SU-DHL-6 (cell line): Measurements from ENCODE around the gene SEC14L5.

ENCODE experiments used
- H2AFZ ChIP-seq: fragments of 200-600 bp; sonication (generic); 2 replicates; pipeline ENCODE4 v1.6.1; 2014; ENCODE audit warnings: low read depth, mild to moderate bottlenecking, moderate library complexity, mixed read lengths, antibody characterized with exemption, low read length; ENCODE audit not compliant: severe bottlenecking
- H3F3A ChIP-seq: fragments of 200-600 bp; shearing (Covaris generic); 2 replicates; pipeline ENCODE4 v1.6.0; 2016; ENCODE audit warnings: antibody characterized with exemption, mild to moderate bottlenecking; ENCODE audit not compliant: insufficient read depth
- H3K27ac ChIP-seq: fragments of 200-600 bp; sonication (generic); 2 replicates; pipeline ENCODE4 v1.5.1; 2016; ENCODE audit warnings: low read depth, mild to moderate bottlenecking, low read length, moderate library complexity, mixed read lengths
- H3K27me3 ChIP-seq: fragments of 200-600 bp; sonication (generic), shearing (Covaris generic); 2 replicates; pipeline ENCODE4 v1.6.0; 2014; ENCODE audit warnings: mild to moderate bottlenecking, low read length
- H3K36me3 ChIP-seq: fragments of 200-600 bp; sonication (generic); 2 replicates; pipeline ENCODE4 v1.6.1; 2014; ENCODE audit warnings: mild to moderate bottlenecking, low read length, mixed read lengths
- H3K4me2 ChIP-seq: fragments of 300-600, 200-600 bp; shearing (Covaris generic), sonication (generic); 2 replicates; pipeline ENCODE4 v1.6.0; 2014; ENCODE audit warnings: low read length, low read depth, mild to moderate bottlenecking; ENCODE audit not compliant: poor library complexity, severe bottlenecking
- H3K4me3 ChIP-seq: fragments of 200-600 bp; sonication (generic); 2 replicates; pipeline ENCODE4 v1.5.1; 2014; ENCODE audit warnings: antibody characterized with exemption, low read length, mild to moderate bottlenecking, mixed read lengths; ENCODE audit not compliant: insufficient read depth, poor library complexity, severe bottlenecking
- H3K79me2 ChIP-seq: fragments of 200-600 bp; sonication (generic); 2 replicates; pipeline ENCODE4 v1.6.1; 2014; ENCODE audit warnings: mild to moderate bottlenecking, low read length, moderate library complexity; ENCODE audit not compliant: insufficient read depth
- H3K9ac ChIP-seq: fragments of 200-600 bp; sonication (generic); 2 replicates; pipeline ENCODE4 v1.7.0; 2014; ENCODE audit warnings: mild to moderate bottlenecking, low read length
- H3K9me2 ChIP-seq: fragments of 200-600 bp; sonication (generic); replicated peaks from 2 replicates; pipeline ENCODE4 v1.6.1; 2014; ENCODE audit warnings: low read length; ENCODE audit not compliant: insufficient read depth
- H3K9me3 ChIP-seq: fragments of 200-600 bp; sonication (generic); 2 replicates; pipeline ENCODE4 v1.6.1; 2014; ENCODE audit warnings: low read length, mixed read lengths; ENCODE audit not compliant: insufficient read depth
- H4K20me1 ChIP-seq: fragments of 200-600 bp; sonication (generic); 2 replicates; pipeline ENCODE4 v1.6.1; 2014; ENCODE audit warnings: low read depth, mild to moderate bottlenecking, antibody characterized with exemption, low read length, moderate library complexity, mixed read lengths
- EZH2phosphoT487 ChIP-seq: fragments of 200-600 bp; sonication (generic), shearing (Covaris generic); conservative IDR thresholded peaks from 2 replicates; pipeline ENCODE4 v1.6.1; 2018; ENCODE audit warnings: mild to moderate bottlenecking, antibody characterized with exemption, low read length, moderate library complexity, mixed read lengths
- TF ChIP-seq, protein P1 (sequence below): fragments of 200-600 bp; sonication (generic); IDR thresholded peaks from one replicate; pipeline ENCODE4 v1.5.1; 2017; ENCODE audit warnings: antibody characterized with exemption, mild to moderate bottlenecking, low read length, moderate library complexity; ENCODE audit not compliant: insufficient read depth, poor library complexity, severe bottlenecking

Gene SEC14L5

GRCh38 chr16:4922721-4923342, 35.3 kb upstream of the SEC14L5 start:
- no peaks in the 10 kb centered on the region for H3K79me2 ChIP-seq
- H3K9ac ChIP-seq: no peak overlapping the region
- no peaks in the 10 kb centered on the region for H4K20me1 ChIP-seq
- TF ChIP-seq, protein P1, sequence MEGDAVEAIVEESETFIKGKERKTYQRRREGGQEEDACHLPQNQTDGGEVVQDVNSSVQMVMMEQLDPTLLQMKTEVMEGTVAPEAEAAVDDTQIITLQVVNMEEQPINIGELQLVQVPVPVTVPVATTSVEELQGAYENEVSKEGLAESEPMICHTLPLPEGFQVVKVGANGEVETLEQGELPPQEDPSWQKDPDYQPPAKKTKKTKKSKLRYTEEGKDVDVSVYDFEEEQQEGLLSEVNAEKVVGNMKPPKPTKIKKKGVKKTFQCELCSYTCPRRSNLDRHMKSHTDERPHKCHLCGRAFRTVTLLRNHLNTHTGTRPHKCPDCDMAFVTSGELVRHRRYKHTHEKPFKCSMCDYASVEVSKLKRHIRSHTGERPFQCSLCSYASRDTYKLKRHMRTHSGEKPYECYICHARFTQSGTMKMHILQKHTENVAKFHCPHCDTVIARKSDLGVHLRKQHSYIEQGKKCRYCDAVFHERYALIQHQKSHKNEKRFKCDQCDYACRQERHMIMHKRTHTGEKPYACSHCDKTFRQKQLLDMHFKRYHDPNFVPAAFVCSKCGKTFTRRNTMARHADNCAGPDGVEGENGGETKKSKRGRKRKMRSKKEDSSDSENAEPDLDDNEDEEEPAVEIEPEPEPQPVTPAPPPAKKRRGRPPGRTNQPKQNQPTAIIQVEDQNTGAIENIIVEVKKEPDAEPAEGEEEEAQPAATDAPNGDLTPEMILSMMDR: no peak
- TF ChIP-seq EZH2phosphoT487: no peak
- no peak overlapping the region for H3K27ac ChIP-seq
- H3F3A ChIP-seq: no peaks in the 10 kb centered on the region
- no peaks in the 10 kb centered on the region for H3K36me3 ChIP-seq
- no peaks in the 10 kb centered on the region for H3K9me2 ChIP-seq
- H3K9me3 ChIP-seq: peaks cover 7% of the 10 kb centered on the region; the same call in 1 of the 2 replicates
- no peak overlapping the region for H3K4me2 ChIP-seq
- H3K27me3 ChIP-seq: no peaks in the 10 kb centered on the region
- H2AFZ ChIP-seq: no peak overlapping the region
- no peak overlapping the region for H3K4me3 ChIP-seq

DNA sequence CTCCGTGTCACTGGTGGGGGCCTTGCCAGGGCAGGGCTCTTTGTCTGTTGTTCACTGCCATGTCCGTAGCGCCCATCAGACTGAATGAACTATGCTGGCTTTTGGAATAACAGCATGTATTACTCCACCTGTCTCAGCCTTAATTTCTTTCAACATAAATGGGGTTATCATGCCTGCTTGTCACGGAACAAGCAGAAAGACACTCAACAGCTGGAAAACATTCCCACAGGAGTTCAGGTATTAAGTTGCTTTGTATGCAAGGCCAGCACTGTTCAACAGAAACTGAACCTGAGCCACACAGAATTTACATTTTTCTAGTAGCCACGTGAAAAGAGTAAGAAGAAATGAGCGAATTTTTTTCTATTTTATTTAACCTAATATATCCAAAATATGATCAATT, 34.3 kb upstream of the SEC14L5 start:
- Histone ChIP-seq H4K20me1 (no peaks in the 10 kb centered on the region), H3K27ac (no peak overlapping the region), H3K9ac (no peak overlapping the region), H3F3A (no peaks in the 10 kb centered on the region), H3K27me3 (no peaks in the 10 kb centered on the region), H3K4me3 (no peak overlapping the region), H3K79me2 (no peaks in the 10 kb centered on the region), H3K4me2 (no peak overlapping the region), H3K9me3 (peaks cover 7% of the 10 kb centered on the region; the same call in 1 of the 2 replicates), H3K36me3 (no peaks in the 10 kb centered on the region), H2AFZ (no peak overlapping the region), H3K9me2 (no peaks in the 10 kb centered on the region)
- TF ChIP-seq EZH2phosphoT487: no peak
- TF ChIP-seq, protein P1: no peak

GRCh38 chr16:4924593-4925292, 33.4 kb upstream of the SEC14L5 start:
- Histone ChIP-seq H3K4me3 (no peak overlapping the region), H3K36me3 (no peaks in the 10 kb centered on the region), H3K4me2 (no peak overlapping the region), H3K9me2 (no peaks in the 10 kb centered on the region), H4K20me1 (no peaks in the 10 kb centered on the region), H3K79me2 (no peaks in the 10 kb centered on the region), H3K9ac (no peak overlapping the region), H3F3A (no peaks in the 10 kb centered on the region), H3K9me3 (peaks cover 7% of the 10 kb centered on the region; the same call in 1 of the 2 replicates), H2AFZ (no peak overlapping the region), H3K27me3 (no peaks in the 10 kb centered on the region), H3K27ac (no peak overlapping the region)
- no peak for TF ChIP-seq EZH2phosphoT487
- TF ChIP-seq, protein P1: no peak
